Eye (tissue), 1 donor: ENCODE data around the gene TYMP.
"Not testable (repeated sequence)": the region's sequence is repeated elsewhere in the genome, so short reads cannot be mapped to it uniquely, and the experiment has no call there.

Experiments
- DNase-seq: peaks from one replicate; pipeline ENCODE4 v3.0.0-alpha.2; 2015

The TYMP gene

DNA sequence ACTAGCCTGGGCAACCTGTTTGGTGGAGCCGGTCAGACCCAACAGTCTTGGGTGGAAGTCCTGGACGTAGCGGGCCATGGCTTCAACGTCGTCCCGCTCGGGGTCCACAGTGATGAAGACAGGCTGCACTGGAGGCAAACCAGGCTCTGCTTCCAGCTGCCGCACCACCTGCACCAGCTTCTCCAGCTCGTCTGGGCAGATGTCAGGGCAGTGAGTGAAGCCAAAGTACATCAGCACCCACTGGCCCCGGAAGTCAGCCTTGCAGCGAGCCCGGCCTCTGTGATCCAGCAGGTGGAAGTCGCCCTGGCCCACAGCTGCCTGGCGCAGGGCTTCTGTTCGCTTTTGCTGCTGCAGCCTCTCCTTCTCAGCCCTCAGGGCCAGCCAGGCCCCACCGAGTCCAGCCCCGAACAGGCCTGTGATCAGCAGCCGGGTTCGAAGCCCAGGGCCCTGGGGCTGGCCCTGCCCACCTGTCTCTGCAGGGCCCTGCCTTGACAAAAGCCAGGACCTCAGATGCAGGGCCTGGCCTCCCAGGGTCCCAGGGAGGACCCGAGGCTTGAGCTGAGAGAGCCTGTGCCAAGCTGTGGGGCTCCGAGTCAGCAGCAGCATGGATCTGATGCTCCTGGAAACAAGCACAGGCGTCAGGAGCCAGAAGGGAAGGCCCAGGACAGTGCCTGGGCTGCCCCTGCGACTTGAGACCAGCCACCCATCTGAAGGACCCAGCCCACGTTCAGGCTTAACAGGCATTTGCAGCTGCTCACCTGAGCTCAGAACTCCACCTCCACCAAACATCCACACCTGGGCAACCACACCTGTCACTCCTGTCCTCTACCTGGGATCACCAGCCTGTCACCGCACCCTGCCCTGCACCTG lies 5.8 kb downstream of the TYMP start:
- no peak for DNase-seq

- no peak for DNase-seq
Observed at GRCh38 chr22:50523458-50523805, 6.4 kb downstream of the TYMP start.

GRCh38 chr22:50522806-50523438 lies 6.9 kb downstream of the TYMP start:
- no peak for DNase-seq

DNA sequence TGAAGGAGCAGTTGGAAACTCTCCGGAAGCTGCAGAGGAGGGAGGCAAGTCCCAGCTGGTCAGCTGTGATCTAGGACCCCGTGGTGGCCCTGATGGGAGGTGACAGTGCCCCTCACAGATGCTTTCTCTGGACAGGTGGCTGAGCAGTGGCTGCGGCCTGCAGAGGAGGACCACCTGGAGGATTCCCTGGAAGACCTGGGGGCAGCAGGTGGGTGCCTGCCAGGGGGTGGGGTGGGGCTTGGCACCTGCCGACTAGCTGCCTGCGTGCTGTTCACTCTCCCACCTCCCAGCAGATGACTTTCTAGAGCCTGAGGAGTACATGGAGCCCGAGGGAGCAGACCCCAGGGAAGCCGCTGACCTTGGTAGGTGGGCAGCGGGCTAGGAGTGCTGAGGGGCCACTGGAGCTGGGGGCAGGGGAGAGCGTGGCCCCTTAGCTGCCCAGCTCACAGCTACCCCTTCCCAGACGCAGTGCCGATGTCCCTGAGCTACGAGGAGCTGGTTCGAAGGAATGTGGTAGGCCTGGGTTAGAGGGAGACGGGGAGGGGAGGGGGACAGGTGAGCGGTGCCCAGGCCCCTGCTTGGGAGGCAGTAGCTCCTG lies 7.5 kb downstream of the TYMP start:
- no peak for DNase-seq

DNA sequence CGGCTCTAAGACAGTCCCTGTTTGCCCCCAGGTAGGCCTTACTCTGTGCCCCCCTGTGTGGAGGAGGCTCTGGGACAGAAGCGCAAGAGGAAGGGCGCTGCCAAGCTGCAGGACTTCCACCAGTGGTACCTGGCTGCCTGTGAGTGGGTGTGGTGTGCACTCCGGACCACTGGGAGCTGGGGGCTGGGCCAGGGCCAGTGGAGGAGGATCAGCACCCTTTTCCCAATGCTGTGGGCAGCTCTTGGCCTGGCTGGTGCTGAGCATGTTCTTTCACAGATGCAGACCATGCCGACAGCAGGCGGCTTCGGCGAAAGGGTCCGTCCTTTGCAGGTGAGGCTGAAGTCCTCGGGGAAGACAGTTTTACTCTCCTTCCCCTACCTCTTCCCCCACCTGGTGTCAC lies 8.1 kb downstream of the TYMP start:
- no peak for DNase-seq

DNA sequence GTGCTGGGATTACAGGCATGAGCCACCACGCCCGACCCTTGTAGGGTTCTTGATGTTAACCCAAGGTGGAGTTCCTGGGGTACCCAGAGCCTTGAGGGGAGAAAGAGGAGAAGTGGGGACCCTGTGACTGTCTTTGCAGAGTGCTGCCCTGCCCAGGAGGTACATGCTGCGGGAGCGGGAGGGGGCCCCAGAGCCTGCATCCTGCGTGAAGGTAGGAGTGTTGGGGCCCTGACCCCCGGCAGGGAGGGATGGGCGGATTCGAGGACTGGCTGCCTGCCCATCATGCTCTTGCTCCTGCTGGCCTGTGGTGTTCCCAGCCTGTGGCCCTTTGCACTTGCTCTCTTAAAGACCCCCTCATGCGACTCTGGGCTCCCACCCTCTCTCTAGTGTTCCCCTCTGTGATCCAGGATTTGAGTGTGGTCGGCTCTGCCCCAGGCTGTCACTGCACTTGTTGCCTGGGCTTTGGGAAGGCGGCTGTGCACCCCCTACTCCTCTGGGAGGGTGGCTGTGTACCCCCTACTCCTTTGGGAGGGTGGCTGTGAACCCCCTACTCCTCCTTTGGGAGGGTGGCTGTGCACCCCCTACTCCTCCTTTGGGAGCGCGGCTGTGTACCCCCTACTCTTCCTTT lies 8.9 kb downstream of the TYMP start:
- no peak for DNase-seq

- DNase-seq, result not testable (repeated sequence)
Observed at GRCh38 chr22:50520184-50520583, 9.6 kb downstream of the TYMP start.

DNA sequence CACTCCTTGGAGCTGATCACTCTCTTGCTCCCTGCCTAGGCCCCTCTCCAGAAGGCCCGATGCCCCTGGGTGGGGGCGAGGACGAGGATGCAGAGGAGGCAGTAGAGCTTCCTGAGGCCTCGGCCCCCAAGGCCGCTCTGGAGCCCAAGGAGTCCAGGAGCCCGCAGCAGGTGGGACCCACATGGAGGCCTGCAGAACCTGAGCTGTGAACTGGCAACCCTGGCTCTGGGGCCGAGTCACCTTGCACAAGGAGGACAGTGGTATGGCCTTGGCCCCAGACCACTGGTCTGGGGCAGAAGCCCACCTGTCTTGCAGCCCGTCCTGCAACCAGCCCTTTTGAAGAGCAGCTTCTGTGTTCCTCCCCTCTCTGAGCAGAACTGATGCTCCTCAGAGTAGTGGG lies 10.7 kb downstream of the TYMP start:
- no peak for DNase-seq

GRCh38 chr22:50518606-50519005 lies 11.2 kb downstream of the TYMP start:
- DNase-seq, result no peak

DNA sequence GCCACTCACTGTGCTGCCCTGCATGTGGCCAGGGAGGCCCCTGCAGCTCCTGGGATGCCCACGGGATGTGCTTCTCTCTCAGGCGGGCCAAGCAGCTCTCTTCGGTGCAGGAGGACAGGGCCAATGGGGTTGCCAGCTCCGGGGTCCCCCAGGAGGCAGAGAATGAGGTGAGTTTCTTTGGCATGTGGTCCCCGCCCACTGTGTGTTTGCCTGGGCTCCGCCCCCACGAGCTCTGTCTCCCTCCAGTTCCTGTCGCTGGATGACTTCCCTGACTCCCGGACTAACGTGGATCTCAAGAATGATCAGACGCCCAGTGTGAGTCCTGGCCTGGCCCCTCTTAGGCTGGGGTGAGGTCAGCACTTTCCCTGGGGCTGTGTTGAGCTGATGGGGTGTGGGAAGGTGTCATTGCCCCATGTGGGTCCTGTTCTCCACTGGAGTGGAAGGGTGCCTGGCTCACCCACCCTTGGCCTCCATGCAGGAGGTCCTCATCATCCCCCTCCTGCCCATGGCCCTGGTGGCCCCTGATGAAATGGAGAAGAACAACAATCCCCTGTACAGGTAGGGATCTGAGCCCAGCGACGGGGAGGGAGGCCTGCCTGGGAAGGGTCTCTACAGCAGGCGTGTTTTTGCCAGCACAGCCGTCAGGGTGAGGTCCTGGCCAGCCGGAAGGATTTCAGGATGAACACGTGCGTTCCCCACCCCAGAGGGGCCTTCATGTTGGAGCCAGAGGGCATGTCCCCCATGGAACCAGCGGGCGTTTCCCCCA lies 12.1 kb downstream of the TYMP start:
- DNase-seq, result no peak

- DNase-seq, result no peak
Observed at GRCh38 chr22:50516891-50517290, 12.9 kb downstream of the TYMP start.

- no peak for DNase-seq
Observed at GRCh38 chr22:50516068-50516467, 13.7 kb downstream of the TYMP start.

- no peak for DNase-seq
Observed at GRCh38 chr22:50513175-50513574, 16.6 kb downstream of the TYMP start.

DNA sequence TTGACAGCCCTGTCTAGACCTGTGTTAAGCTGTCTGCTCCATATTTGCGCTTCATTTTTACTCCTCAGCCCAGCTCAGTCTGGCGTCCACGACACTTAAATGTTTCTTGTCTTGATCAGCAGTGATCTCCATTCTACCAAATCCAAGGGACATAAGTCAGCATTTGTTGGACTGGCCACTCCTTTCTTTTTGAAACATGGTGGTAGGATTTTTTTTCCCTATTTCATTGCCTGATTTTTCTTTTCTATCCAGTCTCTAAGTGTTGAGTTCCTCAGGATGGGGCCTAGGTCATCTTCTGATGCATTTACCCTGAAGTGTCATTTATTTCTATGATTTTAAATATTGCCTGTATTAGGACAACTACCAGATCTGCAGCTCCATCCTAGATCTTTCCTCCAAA lies 20.9 kb downstream of the TYMP start:
- DNase-seq, result no peak

GRCh38 chr22:50507991-50508884 lies 21.6 kb downstream of the TYMP start, which contains the start of gene NCAPH2:
Gene NCAPH2 (plus strand): TSS chr22:50508224. CDS start chr22:50508338, 114 bp downstream.
- DNase-seq, result peak; percentile 99

DNA sequence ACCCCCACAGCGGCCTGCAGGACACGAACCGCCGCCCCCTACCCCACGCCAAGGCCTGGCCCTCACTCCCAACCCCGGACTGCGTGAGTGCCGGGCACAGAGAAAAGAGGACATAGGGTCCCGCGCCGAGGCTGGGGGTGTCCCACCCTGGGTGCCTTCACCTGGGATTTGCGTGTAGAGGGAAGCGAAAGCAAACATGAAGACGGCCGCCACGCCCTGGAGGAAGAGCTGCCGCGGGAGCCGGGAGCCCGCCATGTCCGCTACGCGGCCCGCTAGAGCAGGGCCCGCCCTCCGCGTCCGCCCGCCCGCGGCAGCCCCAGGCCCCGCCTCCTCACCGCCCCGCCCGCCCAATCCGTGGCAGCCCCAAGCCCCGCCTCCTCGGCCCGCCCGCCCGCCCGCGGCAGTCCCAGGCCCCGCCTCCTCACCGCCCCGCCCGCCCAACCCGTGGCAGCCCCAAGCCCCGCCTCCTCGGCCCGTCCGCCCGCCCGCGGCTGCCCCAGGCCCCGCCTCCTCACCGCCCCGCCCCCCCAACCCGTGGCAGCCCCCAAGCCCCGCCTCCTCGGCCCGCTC lies 22.3 kb downstream of the TYMP start, which contains the start of gene LMF2:
Gene LMF2, minus strand, starts transcription at position 282 of the 570 bp plus-strand sequence. Its CDS starts 27 bp downstream, at position 255.
- DNase-seq, result no peak

GRCh38 chr22:50506611-50507420 lies 23.0 kb downstream of the TYMP start:
- DNase-seq, result peak; percentile 13

DNA sequence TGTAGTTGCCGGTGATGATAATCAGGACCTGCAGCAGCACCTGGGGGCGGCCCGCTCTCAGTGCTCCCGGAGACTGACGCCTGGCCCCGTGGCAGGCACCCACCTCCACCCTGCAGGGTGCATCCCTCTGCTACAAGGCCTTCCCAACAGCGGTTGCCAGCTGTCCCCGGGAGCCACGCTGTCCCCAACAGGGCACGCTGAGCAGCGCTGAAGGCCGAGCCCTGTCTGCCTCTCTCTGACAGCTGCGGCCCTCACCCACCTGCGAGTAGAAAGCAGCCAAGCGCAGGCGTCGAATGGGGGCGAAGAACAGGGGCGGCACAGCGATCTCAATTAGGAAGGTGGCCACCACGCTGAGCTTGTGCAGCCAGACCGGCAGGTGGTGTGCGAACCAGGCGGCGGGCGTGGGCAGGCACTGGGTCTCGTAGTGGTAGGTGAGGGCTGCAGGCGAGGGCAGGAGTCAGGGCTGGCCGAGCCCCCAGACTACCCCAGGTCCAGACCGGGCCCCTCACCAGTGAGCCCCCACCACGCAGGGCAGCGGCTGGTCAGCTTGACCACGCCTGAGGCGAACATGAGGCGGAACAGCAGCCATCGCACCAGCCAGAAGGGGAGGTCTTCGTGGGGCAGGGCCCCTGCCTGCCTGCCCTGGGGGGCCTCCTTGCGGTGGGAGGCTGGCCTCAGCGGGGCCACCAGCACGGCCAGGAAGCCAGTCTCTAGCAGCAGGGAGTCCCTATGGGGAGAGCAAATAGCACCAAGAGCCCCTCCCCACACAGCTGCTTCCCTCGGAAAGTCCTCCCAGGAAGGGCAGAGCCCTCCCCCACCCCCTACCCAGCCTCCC lies 23.8 kb downstream of the TYMP start:
- no peak for DNase-seq

GRCh38 chr22:50505276-50505775 lies 24.5 kb downstream of the TYMP start:
- DNase-seq, result no peak
